Testis (tissue), 2 donors: ENCODE data around the gene LRFN2.

Experiments
- CTCF ChIP-seq, 3 experiments: fragments of 450-650 bp in 2 of 3; fragments of 200-600 bp in 1 of 3; sonication (generic) in 1 of 3; IDR thresholded peaks; one replicate each; pipeline ENCODE4 v1.5.1; 2016 to 2019; ENCODE audit warnings: antibody characterized with exemption in 3 of 3, mild to moderate bottlenecking in 2 of 3, moderate library complexity in 1 of 3
- POLR2A ChIP-seq: fragments of 450-650 bp; IDR thresholded peaks from one replicate; pipeline ENCODE4 v1.6.1; 2017; ENCODE audit warnings: antibody characterized with exemption, mild to moderate bottlenecking, moderate library complexity

GRCh38 chr6:40378071-40378724 is 209.0 kb downstream of the LRFN2 start:
- no peak for TF ChIP-seq CTCF (IDR thresholded peaks at IDR 0.05)
- no peak for TF ChIP-seq POLR2A
